ENCODE results near the gene CINP. TPM values are rescaled to one million over a fixed set of nuclear protein-coding genes. Genes with fewer than 3 reads are reported as not detected.

CINP gene
- total and polyA plus RNA-seq, 2 of the 13 experiments (the other 11 are each of a cell fraction or from before 2014, with no cell fraction given), result 32.8 to 42.8 TPM

- TF ChIP-seq ZNF883 (CRISPR knock-in tag; IDR thresholded peaks at IDR 0.05; ENCODE audit: not compliant biosample characterization) (peak; percentile 41), ZNF781 (CRISPR knock-in tag; IDR thresholded peaks at IDR 0.05; ENCODE audit: borderline replicate concordance, not compliant biosample characterization) (peak; percentile 74), ZBTB46 (CRISPR knock-in tag; IDR thresholded peaks at IDR 0.05; ENCODE audit: borderline replicate concordance) (0 out of 2 replicates have a peak, but pooled peaks have one; percentile 22), FOXM1 (CRISPR knock-in tag; IDR thresholded peaks at IDR 0.05) (no peak), ZNF225 (CRISPR knock-in tag; IDR thresholded peaks at IDR 0.05) (no peak), SRY (CRISPR knock-in tag; IDR thresholded peaks at IDR 0.05) (no peak; the same call in 1 of the 2 replicates), MLLT10 (CRISPR knock-in tag; IDR thresholded peaks at IDR 0.05) (no peak), RFXAP (CRISPR knock-in tag; IDR thresholded peaks at IDR 0.05; ENCODE audit: borderline replicate concordance) (0 out of 2 replicates have a peak, but pooled peaks have one; percentile 32), ZNF224 (CRISPR knock-in tag; IDR thresholded peaks at IDR 0.05) (no peak; the same call in 1 of the 2 replicates), SP5 (CRISPR knock-in tag; IDR thresholded peaks at IDR 0.05; ENCODE audit: borderline replicate concordance, low read depth) (no peak; the same call in 1 of the 2 replicates), ZHX2 (IDR thresholded peaks at IDR 0.05; ENCODE audit: low read depth) (no peak), ZHX2 (CRISPR knock-in tag; IDR thresholded peaks at IDR 0.05; ENCODE audit: borderline replicate concordance) (no peak), ZNF577 (CRISPR knock-in tag; IDR thresholded peaks at IDR 0.05; ENCODE audit: borderline replicate concordance, low read depth) (no peak), PHF8 (CRISPR knock-in tag; IDR thresholded peaks at IDR 0.05) (peak; percentile 65), GTF3A (CRISPR knock-in tag; conservative IDR thresholded peaks at IDR 0.05) (no peak), ASH2L (IDR thresholded peaks at IDR 0.05; ENCODE audit: insufficient read length, low read depth, low read length) (peak; percentile 87), HNRNPL (IDR thresholded peaks at IDR 0.05; ENCODE audit: low read depth, low read length) (no peak), GMEB1 (CRISPR knock-in tag; IDR thresholded peaks at IDR 0.05; ENCODE audit: borderline replicate concordance) (0 out of 2 replicates have a peak, but pooled peaks have one; percentile 28), IRX3 (CRISPR knock-in tag; IDR thresholded peaks at IDR 0.05; ENCODE audit: borderline replicate concordance, low read depth) (no peak), ETV6 (CRISPR knock-in tag; conservative IDR thresholded peaks at IDR 0.05) (0 out of 2 replicates have a peak, but pooled peaks have one; percentile 35)
These were observed 45.7 kb downstream of the CINP start (continued) for GRCh38 chr14:102316743-102317563.
